Lower leg skin (tissue), 4 donors: ENCODE data around the gene FLII. TPM values are rescaled to one million over a fixed set of nuclear protein-coding genes. Genes with fewer than 3 reads are reported as not detected.
A peak's percentile ranks its signal among the peaks of the same experiment; 100 is the strongest.

Source experiments
- DNase-seq, 2 donors: peaks; one replicate each; pipeline ENCODE4 v3.0.0-alpha.2; 2019; ENCODE audit warnings: low spot score in 2 of 2
- H3K4me3 ChIP-seq: fragments of 200-600 bp; sonication (generic); 2 replicates; pipeline ENCODE4 v1.5.1; 2017; ENCODE audit warnings: mild to moderate bottlenecking, low read depth; ENCODE audit not compliant: poor library complexity, severe bottlenecking
- POLR2A ChIP-seq, 2 donors: fragments of 450-650 bp; IDR thresholded peaks; one replicate each; pipeline ENCODE4 v1.6.1; 2016 to 2017; ENCODE audit warnings: antibody characterized with exemption in 2 of 2, mild to moderate bottlenecking in 1 of 2, moderate library complexity in 1 of 2
- WGBS, 2 donors: methylation state at CpG; one replicate each; pipeline ENCODE4 v1.1.5; 2018; 5-methylcytosine and 5-hydroxymethylcytosine counted together
- intact Hi-C: fragments of 100-400 bp; cut with DNase I; formaldehyde crosslinking; loops from one replicate; pipeline ENCODE4 v1.15.0; 2023; ENCODE audit warnings: low total_unique reads
- total RNA-seq, 4 donors: library from RNA; depleted of rRNA; stranded (reverse); fragments of >200 nt; gene quantifications; one replicate each; pipeline ENCODE4 v1.1.0, GENCODE V29; 2016
- TF ChIP-seq, protein P1 (sequence below), 3 donors: fragments of 450-650 bp; IDR thresholded peaks; one replicate each; pipeline ENCODE4 v1.5.1; 2016; ENCODE audit warnings: antibody characterized with exemption in 3 of 3, mild to moderate bottlenecking in 3 of 3, moderate library complexity in 2 of 3

Gene FLII
- total RNA-seq, 4 donors from 2014 or later: 202 to 292 (median 238) TPM

DNA sequence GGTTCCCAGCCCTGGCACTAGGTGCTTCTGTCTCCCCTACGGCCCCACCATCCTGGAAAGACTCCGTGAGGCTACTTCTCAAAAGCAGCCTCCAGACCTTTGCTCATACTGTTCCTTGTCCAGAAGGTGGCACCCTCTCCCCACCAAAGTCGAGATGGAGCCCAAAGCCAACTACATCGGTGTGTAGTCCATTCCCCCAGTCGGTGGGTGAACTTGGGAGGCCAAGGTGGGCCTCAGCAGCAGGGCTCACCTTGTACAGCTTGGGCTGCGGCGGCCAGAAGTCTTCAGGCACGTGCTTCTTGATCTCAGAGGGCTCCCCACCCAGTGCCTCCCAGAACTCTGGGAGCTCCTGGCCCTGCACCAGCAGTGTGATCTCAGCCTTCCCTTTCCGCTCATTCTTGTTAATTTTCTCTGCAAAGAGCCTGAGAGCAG is 10.2 kb downstream of the FLII start:
- 18 to 21% methylated on average over 9 of the region's 9 CpGs for WGBS, 2 donors
- peak in 1 of 2 donors; percentile 89 for DNase-seq
- intact Hi-C loops: no loop called here
- no peak overlapping the region for H3K4me3 ChIP-seq
- TF ChIP-seq, protein P1, sequence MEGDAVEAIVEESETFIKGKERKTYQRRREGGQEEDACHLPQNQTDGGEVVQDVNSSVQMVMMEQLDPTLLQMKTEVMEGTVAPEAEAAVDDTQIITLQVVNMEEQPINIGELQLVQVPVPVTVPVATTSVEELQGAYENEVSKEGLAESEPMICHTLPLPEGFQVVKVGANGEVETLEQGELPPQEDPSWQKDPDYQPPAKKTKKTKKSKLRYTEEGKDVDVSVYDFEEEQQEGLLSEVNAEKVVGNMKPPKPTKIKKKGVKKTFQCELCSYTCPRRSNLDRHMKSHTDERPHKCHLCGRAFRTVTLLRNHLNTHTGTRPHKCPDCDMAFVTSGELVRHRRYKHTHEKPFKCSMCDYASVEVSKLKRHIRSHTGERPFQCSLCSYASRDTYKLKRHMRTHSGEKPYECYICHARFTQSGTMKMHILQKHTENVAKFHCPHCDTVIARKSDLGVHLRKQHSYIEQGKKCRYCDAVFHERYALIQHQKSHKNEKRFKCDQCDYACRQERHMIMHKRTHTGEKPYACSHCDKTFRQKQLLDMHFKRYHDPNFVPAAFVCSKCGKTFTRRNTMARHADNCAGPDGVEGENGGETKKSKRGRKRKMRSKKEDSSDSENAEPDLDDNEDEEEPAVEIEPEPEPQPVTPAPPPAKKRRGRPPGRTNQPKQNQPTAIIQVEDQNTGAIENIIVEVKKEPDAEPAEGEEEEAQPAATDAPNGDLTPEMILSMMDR (IDR thresholded peaks at IDR 0.05): no peak
- no peak for TF ChIP-seq POLR2A (IDR thresholded peaks at IDR 0.05)

GRCh38 chr17:18247613-18248001 is 10.9 kb downstream of the FLII start:
- 62 to 69% methylated on average over 20 to 30 of the region's 30 CpGs for WGBS, 2 donors
- TF ChIP-seq, protein P1 (IDR thresholded peaks at IDR 0.05): no peak
- no peak for TF ChIP-seq POLR2A (IDR thresholded peaks at IDR 0.05)
- no peak overlapping the region for H3K4me3 ChIP-seq
- no peak for DNase-seq
- intact Hi-C loops: no loop called here

GRCh38 chr17:18246880-18247612 is 11.5 kb downstream of the FLII start:
- 36 to 43% methylated on average over 44 to 45 of the region's 46 CpGs for WGBS, 2 donors
- no peak overlapping the region for H3K4me3 ChIP-seq
- intact Hi-C loops: no loop called here
- peak; percentile 75 to 94 for DNase-seq
- no peak for TF ChIP-seq POLR2A (IDR thresholded peaks at IDR 0.05)
- TF ChIP-seq, protein P1 (IDR thresholded peaks at IDR 0.05): no peak

DNA sequence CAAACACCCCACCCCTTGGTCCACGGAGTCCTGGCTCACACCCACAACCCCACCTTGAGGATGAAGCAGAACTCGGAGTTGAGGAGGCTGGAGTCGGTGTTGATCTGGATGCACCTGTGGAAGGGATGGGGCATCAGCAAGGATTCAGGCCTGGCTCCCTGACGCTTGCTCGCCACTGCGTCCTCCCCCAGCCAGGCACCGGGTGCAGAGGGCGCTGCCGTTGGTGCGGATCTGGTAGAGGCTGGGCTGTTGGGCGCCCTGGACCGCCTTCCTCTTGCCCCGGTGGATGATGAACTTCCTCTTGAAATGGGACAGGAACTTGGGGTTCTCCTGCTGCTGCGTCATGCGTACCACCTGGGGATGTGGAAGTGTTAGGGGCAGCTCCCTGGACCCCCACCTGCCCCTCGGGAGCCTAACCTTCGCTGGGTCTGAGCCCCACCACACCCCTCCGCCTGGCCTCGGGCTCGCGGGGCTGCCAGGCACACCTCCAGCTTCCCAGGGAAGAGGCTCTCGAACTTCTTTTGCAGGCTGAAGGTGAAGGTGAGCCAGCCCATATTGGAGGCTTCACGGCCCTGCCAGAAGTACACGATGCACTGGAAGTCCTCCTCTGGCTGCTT is 12.3 kb downstream of the FLII start:
- intact Hi-C loops: no loop called here

GRCh38 chr17:18245038-18245776 is 13.3 kb downstream of the FLII start:
- no peak for TF ChIP-seq POLR2A (IDR thresholded peaks at IDR 0.05)
- TF ChIP-seq, protein P1 (IDR thresholded peaks at IDR 0.05): no peak
- intact Hi-C loops: no loop called here
- H3K4me3 ChIP-seq: no peak overlapping the region
- WGBS, 2 donors: 82% methylated on average over 21 of the region's 21 CpGs
- no peak for DNase-seq

More for the DNA sequence above, 12.3 kb downstream of the FLII start:
- TF ChIP-seq, protein P1 (IDR thresholded peaks at IDR 0.05): no peak
- no peak for TF ChIP-seq POLR2A (IDR thresholded peaks at IDR 0.05)
- DNase-seq: no peak
- H3K4me3 ChIP-seq: no peak overlapping the region
- WGBS, 2 donors: 76 to 77% methylated on average over 22 to 24 of the region's 24 CpGs
